Measurements from ENCODE around the gene MAFG.

- TF ChIP-seq EZH2phosphoT487 (conservative IDR thresholded peaks at IDR 0.05; ENCODE audit: low read length) (no peak), CTCF (IDR thresholded peaks at IDR 0.05; ENCODE audit: insufficient read depth, low read length, poor library complexity, severe bottlenecking) (no peak)
Observed at GRCh38 chr17:81885869-81886548, 41.5 kb downstream of the MAFG start.

All from SU-DHL-6 (cell line).